ENCODE results near the gene MAML3. TPM values are rescaled to one million over a fixed set of nuclear protein-coding genes. Genes with fewer than 3 reads are reported as not detected.

Gene MAML3
- total and polyA plus RNA-seq, 2 of the 13 experiments (the other 11 are each of a cell fraction or from before 2014, with no cell fraction given): 0.05 to 0.13 TPM

- TF ChIP-seq TOE1 (CRISPR knock-in tag; IDR thresholded peaks at IDR 0.05): 0 out of 2 replicates have a peak, but pooled peaks have one; percentile 28
- peak; percentile 61; the same call in 1 of the 2 replicates for TF ChIP-seq CCDC6 (CRISPR knock-in tag; IDR thresholded peaks at IDR 0.05)
- no peak for TF ChIP-seq SP1 (IDR thresholded peaks at IDR 0.05)
- no peak for TF ChIP-seq SP1 (CRISPR knock-in tag; IDR thresholded peaks at IDR 0.05)
- TF ChIP-seq SAP130 (CRISPR knock-in tag; IDR thresholded peaks at IDR 0.05; ENCODE audit: low read depth): peak; percentile 88
- TF ChIP-seq TBL1XR1 (IDR thresholded peaks at IDR 0.05; ENCODE audit: borderline replicate concordance, low read length, partially characterized antibody): no peak
- TF ChIP-seq ZFP36L1 (CRISPR knock-in tag; IDR thresholded peaks at IDR 0.05): peak; percentile 52; the same call in 1 of the 2 replicates
- no peak for TF ChIP-seq CREB1 (IDR thresholded peaks at IDR 0.05)
- peak; percentile 62 for TF ChIP-seq CREB1 (CRISPR knock-in tag; IDR thresholded peaks at IDR 0.05)
- TF ChIP-seq NRL (CRISPR knock-in tag; IDR thresholded peaks at IDR 0.05; ENCODE audit: borderline replicate concordance): 0 out of 2 replicates have a peak, but pooled peaks have one; percentile 28
- 0 out of 2 replicates have a peak, but pooled peaks have one; percentile 42 for TF ChIP-seq ZNF605 (CRISPR knock-in tag; IDR thresholded peaks at IDR 0.05)
- TF ChIP-seq TSC22D2 (CRISPR knock-in tag; IDR thresholded peaks at IDR 0.05; ENCODE audit: borderline replicate concordance): no peak
- no peak for TF ChIP-seq ZNF10 (CRISPR knock-in tag; IDR thresholded peaks at IDR 0.05; ENCODE audit: borderline replicate concordance, low read depth)
- TF ChIP-seq SOX5 (CRISPR knock-in tag; IDR thresholded peaks at IDR 0.05; ENCODE audit: borderline replicate concordance): peak; percentile 93
- peak; percentile 87 for TF ChIP-seq FOSL2 (CRISPR knock-in tag; IDR thresholded peaks at IDR 0.05)
- TF ChIP-seq CEBPB (IDR thresholded peaks at IDR 0.05; ENCODE audit: borderline replicate concordance, low read depth, low read length): peak; percentile 94
- 0 out of 2 replicates have a peak, but pooled peaks have one; percentile 53 for TF ChIP-seq ZBTB25 (CRISPR knock-in tag; IDR thresholded peaks at IDR 0.05)
- peak; percentile 46; the same call in 1 of the 2 replicates for TF ChIP-seq ZNF816 (CRISPR knock-in tag; IDR thresholded peaks at IDR 0.05; ENCODE audit: borderline replicate concordance)
- TF ChIP-seq GMEB1 (CRISPR knock-in tag; IDR thresholded peaks at IDR 0.05; ENCODE audit: borderline replicate concordance): peak; percentile 18; the same call in 1 of the 2 replicates
- TF ChIP-seq SMAD3 (CRISPR knock-in tag; IDR thresholded peaks at IDR 0.05): 0 out of 2 replicates have a peak, but pooled peaks have one; percentile 54
- peak; percentile 80; the same call in 1 of the 2 replicates for TF ChIP-seq MED13 (CRISPR knock-in tag; IDR thresholded peaks at IDR 0.05)
- peak; percentile 87 for TF ChIP-seq ZGPAT (CRISPR knock-in tag; IDR thresholded peaks at IDR 0.05)
Observed at GRCh38 chr4:139692309-139693012, 461.5 kb downstream of the MAML3 start (continued).

Measured in HepG2 (cell line).